ENCODE measurements around the gene CEP83.

DNA sequence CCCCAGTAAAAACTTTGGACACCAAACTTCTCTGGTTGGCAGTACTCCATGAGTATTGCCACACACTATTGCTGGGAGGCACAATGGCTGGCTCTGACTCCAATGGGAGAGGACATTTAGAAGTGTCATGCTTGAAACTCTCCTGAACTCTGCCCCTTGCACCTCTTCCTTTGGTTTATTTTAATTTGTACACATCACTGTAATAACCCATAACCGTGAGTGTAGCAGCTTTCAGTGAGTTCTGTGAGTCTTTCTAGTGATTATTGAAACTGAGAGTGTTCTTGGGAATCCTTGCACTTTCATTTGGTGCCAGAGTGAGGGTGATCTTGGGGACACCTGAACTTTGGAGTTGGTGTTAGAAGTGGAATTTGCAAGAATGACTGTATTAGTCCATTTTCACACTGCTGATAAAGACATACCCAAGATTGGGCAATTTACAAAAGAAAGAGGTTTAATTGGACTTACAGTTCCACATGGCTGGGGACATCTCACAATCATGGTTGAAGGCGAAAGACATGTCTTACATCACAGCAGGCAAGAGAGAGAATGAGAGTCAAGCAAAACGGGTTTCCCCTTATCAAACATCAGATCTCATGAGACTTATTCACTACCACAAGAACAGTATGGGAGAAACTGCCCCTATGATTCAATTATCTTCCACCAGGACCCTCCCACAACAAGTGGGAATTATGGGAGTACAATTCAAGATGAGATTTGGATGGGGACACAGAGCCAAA is 41.3 kb upstream of the CEP83 start:
- TF ChIP-seq EZH2 (IDR thresholded peaks at IDR 0.05; ENCODE audit: borderline replicate concordance, low read depth, low read length, severe bottlenecking) (no peak), CTCF (IDR thresholded peaks at IDR 0.05; ENCODE audit: borderline replicate concordance, extremely low read depth, low read length, poor library complexity, severe bottlenecking) (no peak)

Measured in DND-41 (cell line).